Measurements from ENCODE around the gene ARHGEF11. TPM values are rescaled to one million over a fixed set of nuclear protein-coding genes. Genes with fewer than 3 reads are reported as not detected.

ARHGEF11 gene
- total RNA-seq, 1 donor from 2014 or later, result 29.1 TPM

GRCh38 chr1:157001304-157001703 lies 44.2 kb downstream of the ARHGEF11 start:
- no peak for TF ChIP-seq CTCF (IDR thresholded peaks at IDR 0.05; ENCODE audit: borderline replicate concordance)
- H3K4me3 ChIP-seq, result no peak overlapping the region
- DNase-seq, result no peak
- H3K4me1 ChIP-seq, result peaks cover 49% of the 10 kb centered on the region
- no peaks in the 10 kb centered on the region for H3K9me3 ChIP-seq (replicated peaks)
- no peaks in the 10 kb centered on the region for H3K36me3 ChIP-seq
- H3K27ac ChIP-seq (replicated peaks), result no peak overlapping the region
- intact Hi-C loops (cut with micrococcal nuclease), result no loop called here
- H3K27me3 ChIP-seq (ENCODE audit: low read depth), result no peaks in the 10 kb centered on the region

GRCh38 chr1:157000686-157001085 lies 44.9 kb downstream of the ARHGEF11 start:
- intact Hi-C loops (cut with micrococcal nuclease), result no loop called here

GRCh38 chr1:156999596-157000320 lies 45.8 kb downstream of the ARHGEF11 start:
- H3K27me3 ChIP-seq (ENCODE audit: low read depth), result no peaks in the 10 kb centered on the region
- H3K27ac ChIP-seq (replicated peaks), result no peak overlapping the region
- H3K4me3 ChIP-seq, result no peak overlapping the region
- H3K9me3 ChIP-seq (replicated peaks), result no peaks in the 10 kb centered on the region
- DNase-seq, result no peak
- no peaks in the 10 kb centered on the region for H3K36me3 ChIP-seq
- no peak for TF ChIP-seq CTCF (IDR thresholded peaks at IDR 0.05; ENCODE audit: borderline replicate concordance)
- intact Hi-C loops (cut with micrococcal nuclease), result no loop called here
- peaks cover 41% of the 10 kb centered on the region for H3K4me1 ChIP-seq

More at GRCh38 chr1:157000686-157001085, 44.9 kb downstream of the ARHGEF11 start:
- DNase-seq, result no peak
- H3K36me3 ChIP-seq, result no peaks in the 10 kb centered on the region
- no peak overlapping the region for H3K27ac ChIP-seq (replicated peaks)
- TF ChIP-seq CTCF (IDR thresholded peaks at IDR 0.05; ENCODE audit: borderline replicate concordance), result no peak
- H3K27me3 ChIP-seq (ENCODE audit: low read depth), result no peaks in the 10 kb centered on the region
- H3K4me1 ChIP-seq, result peaks cover 48% of the 10 kb centered on the region
- no peak overlapping the region for H3K4me3 ChIP-seq
- no peaks in the 10 kb centered on the region for H3K9me3 ChIP-seq (replicated peaks)

GRCh38 chr1:156998840-156999500 lies 46.6 kb downstream of the ARHGEF11 start:
- H3K27me3 ChIP-seq (ENCODE audit: low read depth), result no peaks in the 10 kb centered on the region
- H3K36me3 ChIP-seq, result no peaks in the 10 kb centered on the region
- H3K9me3 ChIP-seq (replicated peaks), result no peaks in the 10 kb centered on the region
- no peak for TF ChIP-seq CTCF (IDR thresholded peaks at IDR 0.05; ENCODE audit: borderline replicate concordance)
- peaks cover 33% of the 10 kb centered on the region for H3K4me1 ChIP-seq
- intact Hi-C loops (cut with micrococcal nuclease), result no loop called here
- H3K27ac ChIP-seq (replicated peaks), result no peak overlapping the region
- no peak overlapping the region for H3K4me3 ChIP-seq
- DNase-seq, result no peak

- Histone ChIP-seq H3K9me3 (replicated peaks) (no peaks in the 10 kb centered on the region), H3K4me1 (peaks cover 28% of the 10 kb centered on the region), H3K27me3 (ENCODE audit: low read depth) (no peaks in the 10 kb centered on the region), H3K27ac (replicated peaks) (no peak overlapping the region), H3K36me3 (no peaks in the 10 kb centered on the region), H3K4me3 (no peak overlapping the region)
- TF ChIP-seq CTCF (IDR thresholded peaks at IDR 0.05; ENCODE audit: borderline replicate concordance), result no peak
- DNase-seq, result no peak
- intact Hi-C loops (cut with micrococcal nuclease), result no loop called here
Measured at GRCh38 chr1:156998301-156998700, 47.2 kb downstream of the ARHGEF11 start.
